Heart right ventricle (tissue), 16 donors: ENCODE measurements around the gene STK11. TPM values are rescaled to one million over a fixed set of nuclear protein-coding genes. Genes with fewer than 3 reads are reported as not detected.

ENCODE experiments used
- ATAC-seq, 8 donors: fragments of 200-7000 bp; cut with Tn5 transposase; one replicate each; pipeline ENCODE4 v1.9.1; 2020; ENCODE audit warnings: mild to moderate bottlenecking in 8 of 8, moderate library complexity in 8 of 8, moderate number of reproducible peaks in 1 of 8
- DNase-seq, 2 donors: peaks; one replicate each; pipeline ENCODE4 v3.0.0-alpha.2; 2020
- H3K27ac ChIP-seq, 10 donors: fragments of 200-600 bp; sonication (generic) in 2 of 10; one replicate each; pipeline versions ENCODE4 v1.5.0 to v1.8.0; 2020 to 2022; ENCODE audit warnings: mild to moderate bottlenecking in 3 of 10
- H3K27me3 ChIP-seq, 7 donors: fragments of 200-600 bp; one replicate each; pipeline ENCODE4 v1.8.0; 2021 to 2022; ENCODE audit warnings: mild to moderate bottlenecking in 2 of 7
- H3K36me3 ChIP-seq, 9 donors: fragments of 200-600 bp; sonication (generic) in 1 of 9; one replicate each; pipeline versions ENCODE4 v1.5.0 to v1.8.0; 2020 to 2022; ENCODE audit warnings: mild to moderate bottlenecking in 2 of 9
- H3K4me1 ChIP-seq, 9 donors: fragments of 200-600 bp; sonication (generic) in 1 of 9; one replicate each; pipeline versions ENCODE4 v1.5.0 to v1.8.0; 2020 to 2022; ENCODE audit warnings: mild to moderate bottlenecking in 4 of 9
- H3K4me3 ChIP-seq, 10 donors: fragments of 200-600 bp; sonication (generic) in 2 of 10; one replicate each; pipeline versions ENCODE4 v1.5.0 to v1.8.0; 2020 to 2022; ENCODE audit warnings: mild to moderate bottlenecking in 7 of 10, moderate library complexity in 2 of 10
- H3K9me3 ChIP-seq, 11 donors: fragments of 200-600 bp in 10 of 11; sonication (generic) in 2 of 11; one replicate each; pipeline versions ENCODE4 v1.5.0 to v1.8.0; 2013 to 2022; ENCODE audit warnings: mild to moderate bottlenecking in 2 of 11, control low read depth in 1 of 11, moderate library complexity in 1 of 11
- WGBS, 2 donors: extraction: QIAGEN DNeasy Blood & Tissue Kit; methylation state at CpG; one replicate each; pipeline ENCODE4 v1.1.7; 2013; ENCODE audit warnings: inconsistent platforms in 1 of 2; 5-methylcytosine and 5-hydroxymethylcytosine counted together
- intact Hi-C, 10 donors: fragments of 100-400 bp; cut with DNase I; formaldehyde crosslinking; loops; one replicate each; pipeline versions ENCODE4 v1.11.1 to v1.14.2; 2022
- polyA plus RNA-seq, 2 donors: library from polyadenylated mRNA; stranded (reverse); fragments of 200-250 nt; gene quantifications; one replicate each; pipeline ENCODE4 v1.2.3, GENCODE V29; 2013
- total RNA-seq, 10 donors: library from RNA; stranded (reverse); fragmentation: NEBNext Ultra II Directional in 3 of 10; extraction: Animal tissue kit (Norgen Biotek cat#: 25700) in 3 of 10; gene quantifications; one replicate each; pipeline versions ENCODE4 v1.2.1 to v1.2.4, GENCODE V29; 2021 to 2023
- TF ChIP-seq, protein P1 (sequence below), 9 donors: fragments of 200-600 bp; sonication (generic) in 2 of 9; IDR thresholded peaks; one replicate each; pipeline versions ENCODE4 v1.5.0 to v1.8.0; 2021 to 2022; ENCODE audit warnings: antibody characterized with exemption in 9 of 9, mild to moderate bottlenecking in 5 of 9, moderate library complexity in 1 of 9
- donor health status: Arrhythmogenic right ventricular cardiomyopathy.
- donor health status: ischemic (EF 13 %, LVEDD 7.1; RV severe dilation, severe dysfunction).
- donor health status: healthy with polysubstance abuse.
- donor health status: DM: no; HTN: yes; CAD: no.
- donor health status: DM: no; HTN: no; CAD: no.
- donor health status: ischemic (EF 25% LVEDD 6.9; RV normal size, moderate dysfunction).
- donor health status: ischemic (EF 25% LVEDD 5.7; RV mildly dilated, moderate dysfunction).
- donor health status: healthy.
- donor health status: DM: yes; HTN: yes; CAD: no.
- donor health status: Ischemic cardiomyopathy.
- donor health status: ischemic (EF 35%, LVEDD 5.7; RV mildly dilated, moderate dysfunction).
- donor health status: nonischemic (EF 11% LVEDD 7.7; RV severe dilation, severe dysfunction).
- donor health status: DM: yes; HTN: yes; CAD: no.
- donor health status: PGD.
- donor health status: ischemic (EF 29% LVEDD 5.4; RV normal size, mild dysfunction).
- donor health status: nonischemic (EF 23%, LVEDD 6.1; RV moderate dilation, normal function).

The STK11 gene
- total and polyA plus RNA-seq, 12 donors, result 41.1 to 71.6 (median 46.6) TPM

DNA sequence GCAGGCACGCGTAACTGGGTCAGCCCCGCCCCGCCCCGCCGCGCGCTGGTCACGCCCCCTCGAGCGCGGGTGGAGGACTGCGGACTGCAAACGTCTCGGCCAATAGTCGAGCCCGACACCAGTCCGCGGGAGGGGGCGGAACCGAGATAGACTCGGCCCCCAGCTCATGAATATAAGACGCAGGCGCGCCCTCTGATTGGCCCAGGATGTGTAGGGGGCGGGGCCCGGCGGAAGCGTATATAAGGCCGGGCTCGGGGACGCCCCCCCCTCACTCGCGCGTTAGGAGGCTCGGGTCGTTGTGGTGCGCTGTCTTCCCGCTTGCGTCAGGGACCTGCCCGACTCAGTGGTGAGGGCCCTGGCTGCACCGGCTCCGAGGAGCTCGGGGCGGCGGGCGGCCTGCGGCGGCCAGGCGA, 63.5 kb downstream of the STK11 start, which contains the start of gene CIRBP:
TSS of gene CIRBP (plus strand) at position 268 of the 413 bp plus-strand sequence. CDS start 1,602 bp downstream, outside the sequence.
- TF ChIP-seq, protein P1, sequence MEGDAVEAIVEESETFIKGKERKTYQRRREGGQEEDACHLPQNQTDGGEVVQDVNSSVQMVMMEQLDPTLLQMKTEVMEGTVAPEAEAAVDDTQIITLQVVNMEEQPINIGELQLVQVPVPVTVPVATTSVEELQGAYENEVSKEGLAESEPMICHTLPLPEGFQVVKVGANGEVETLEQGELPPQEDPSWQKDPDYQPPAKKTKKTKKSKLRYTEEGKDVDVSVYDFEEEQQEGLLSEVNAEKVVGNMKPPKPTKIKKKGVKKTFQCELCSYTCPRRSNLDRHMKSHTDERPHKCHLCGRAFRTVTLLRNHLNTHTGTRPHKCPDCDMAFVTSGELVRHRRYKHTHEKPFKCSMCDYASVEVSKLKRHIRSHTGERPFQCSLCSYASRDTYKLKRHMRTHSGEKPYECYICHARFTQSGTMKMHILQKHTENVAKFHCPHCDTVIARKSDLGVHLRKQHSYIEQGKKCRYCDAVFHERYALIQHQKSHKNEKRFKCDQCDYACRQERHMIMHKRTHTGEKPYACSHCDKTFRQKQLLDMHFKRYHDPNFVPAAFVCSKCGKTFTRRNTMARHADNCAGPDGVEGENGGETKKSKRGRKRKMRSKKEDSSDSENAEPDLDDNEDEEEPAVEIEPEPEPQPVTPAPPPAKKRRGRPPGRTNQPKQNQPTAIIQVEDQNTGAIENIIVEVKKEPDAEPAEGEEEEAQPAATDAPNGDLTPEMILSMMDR (IDR thresholded peaks at IDR 0.05), result no peak
- peaks cover 56 to 87% (median 83%) of the 10 kb centered on the region in 9 donors for H3K4me1 ChIP-seq
- 0 to 1% methylated on average over 48 to 50 of the region's 50 CpGs for WGBS, 2 donors
- ATAC-seq (peak; percentile 67 to 84 (median 78)), DNase-seq (peak; percentile 100)
- peak within 1 kb of the TSS; percentile 91 to 100 (median 98) for H3K27ac ChIP-seq
- H3K4me3 ChIP-seq, result peak within 1 kb of the TSS; percentile 57 to 98 (median 70)
- intact Hi-C loops, result loop anchor here in 1 of 10 donors (2.0 kb wide), 1 partner anchor 58 kb away; no protein-coding TSS in a partner anchor
- no peaks in the 10 kb centered on the region for H3K9me3 ChIP-seq
- no peaks in the 10 kb centered on the region for H3K27me3 ChIP-seq
- peaks cover 0 to 38% (median 35%) of the 10 kb centered on the region in 9 donors for H3K36me3 ChIP-seq

DNA sequence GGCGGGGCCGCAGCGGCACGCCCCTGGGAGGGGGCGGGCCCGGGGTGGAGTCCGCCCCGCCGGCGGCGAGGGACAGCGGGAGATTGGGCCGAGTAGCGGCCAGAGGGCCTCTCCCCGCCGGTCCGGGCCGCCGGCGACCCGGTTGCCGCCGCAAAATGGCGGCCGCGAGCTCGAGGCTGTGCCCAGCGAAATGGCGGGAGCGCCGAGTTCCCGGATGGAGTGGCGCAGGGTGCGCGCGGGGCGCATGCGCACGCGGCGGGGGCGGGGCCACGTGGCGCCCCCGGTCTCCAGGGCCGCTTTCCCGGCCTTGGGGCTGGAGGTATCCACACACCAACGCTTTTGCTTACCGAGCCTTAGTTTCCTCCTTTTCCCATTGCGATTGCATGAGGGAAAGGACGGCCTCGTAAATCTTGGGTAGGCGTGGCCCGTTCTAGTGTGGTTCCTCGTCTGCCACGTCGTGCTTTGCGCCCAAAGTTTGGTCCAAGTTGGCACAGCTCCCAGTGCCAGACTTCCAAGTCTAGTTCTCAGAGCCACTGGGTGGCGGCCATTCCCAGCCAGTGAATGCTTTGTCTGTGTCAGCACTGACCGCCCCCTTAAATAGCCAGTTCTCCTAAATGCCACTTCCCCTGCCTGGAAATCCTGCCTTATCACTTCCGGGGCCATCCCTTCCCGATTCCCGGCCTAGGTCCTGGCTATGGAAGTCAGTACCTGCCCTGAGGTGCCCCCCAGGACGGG, 64.1 kb downstream of the STK11 start:
- peak; percentile 87 to 89 for DNase-seq
- peak; percentile 1 to 40 (median 20) for ATAC-seq
- H3K27ac ChIP-seq, result peak overlapping the region; percentile 91 to 100 (median 98)
- no peaks in the 10 kb centered on the region for H3K9me3 ChIP-seq
- H3K4me3 ChIP-seq, result peak overlapping the region; percentile 57 to 98 (median 70)
- H3K36me3 ChIP-seq, result peaks cover 0 to 44% (median 41%) of the 10 kb centered on the region in 9 donors
- no peaks in the 10 kb centered on the region for H3K27me3 ChIP-seq
- intact Hi-C loops, result loop anchor here in 5 of 10 donors (2.0 to 10.0 kb wide), 4 partner anchors 59 to 235 kb away; partner anchors contain the start of genes DAZAP1 (in 3 of the 5) and GAMT (in 3 of the 5)
- WGBS, 2 donors, result 0 to 1% methylated on average over 61 to 64 of the region's 64 CpGs
- TF ChIP-seq, protein P1 (IDR thresholded peaks at IDR 0.05), result peak in 2 of 9 donors; percentile 16 to 26
- H3K4me1 ChIP-seq, result peaks cover 62 to 91% (median 89%) of the 10 kb centered on the region in 9 donors

DNA sequence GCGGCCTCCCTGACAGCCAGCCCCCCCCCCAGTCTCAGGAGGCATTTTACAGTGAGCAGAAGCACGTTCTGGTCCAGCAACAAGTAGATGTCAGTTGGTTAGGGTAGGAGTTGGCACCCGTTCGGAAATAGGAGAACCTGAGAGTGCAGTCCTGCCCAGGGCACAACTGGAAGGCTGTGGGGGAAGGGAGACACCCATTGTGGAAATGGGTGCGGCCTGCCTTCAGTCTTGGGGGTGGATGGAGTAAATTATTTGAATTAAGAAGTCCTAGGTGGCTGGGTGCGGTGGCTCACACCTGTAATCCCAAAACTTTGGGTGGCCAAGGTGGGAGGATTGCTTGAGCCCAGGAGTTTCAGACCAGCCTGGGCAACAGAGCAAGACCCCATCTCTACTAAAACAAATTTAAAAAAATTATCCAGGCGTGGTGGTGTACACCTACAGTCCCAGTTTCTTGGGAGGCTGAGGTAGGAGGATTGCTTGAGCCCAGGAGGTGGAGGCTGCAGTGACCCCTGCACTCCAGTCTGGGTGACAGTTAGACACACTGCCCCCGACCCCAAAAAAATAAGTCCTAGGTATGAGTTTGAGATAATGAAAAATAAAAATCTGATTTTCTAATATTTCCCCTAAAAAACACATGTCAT, 64.8 kb downstream of the STK11 start:
- Histone ChIP-seq H3K27me3 (no peaks in the 10 kb centered on the region), H3K27ac (peak overlapping the region; percentile 91 to 100 (median 98)), H3K4me1 (peaks cover 64 to 91% (median 88%) of the 10 kb centered on the region in 9 donors), H3K9me3 (no peaks in the 10 kb centered on the region), H3K4me3 (peak overlapping the region; percentile 57 to 98 (median 70)), H3K36me3 (peaks cover 0 to 50% (median 45%) of the 10 kb centered on the region in 9 donors)
- intact Hi-C loops, result loop anchor here in 4 of 10 donors (10.0 kb wide), 3 partner anchors 134 to 234 kb away; partner anchors contain the start of genes DAZAP1 (in 3 of the 4) and GAMT (in 3 of the 4)
- no peak for ATAC-seq
- no peak for DNase-seq
- TF ChIP-seq, protein P1 (IDR thresholded peaks at IDR 0.05), result no peak
- 23 to 25% methylated on average over 8 of the region's 8 CpGs for WGBS, 2 donors
